NCI-H526 treated with DMSO at 0.1 percent for 48 hours (cell line): ENCODE data around the gene RHOF.
A peak's percentile ranks its signal among the peaks of the same experiment; 100 is the strongest.

Source experiments
- DNase-seq: peaks from one replicate; lab custom pipeline; 2025; lab: John Stamatoyannopoulos, UW

Gene RHOF

DNA sequence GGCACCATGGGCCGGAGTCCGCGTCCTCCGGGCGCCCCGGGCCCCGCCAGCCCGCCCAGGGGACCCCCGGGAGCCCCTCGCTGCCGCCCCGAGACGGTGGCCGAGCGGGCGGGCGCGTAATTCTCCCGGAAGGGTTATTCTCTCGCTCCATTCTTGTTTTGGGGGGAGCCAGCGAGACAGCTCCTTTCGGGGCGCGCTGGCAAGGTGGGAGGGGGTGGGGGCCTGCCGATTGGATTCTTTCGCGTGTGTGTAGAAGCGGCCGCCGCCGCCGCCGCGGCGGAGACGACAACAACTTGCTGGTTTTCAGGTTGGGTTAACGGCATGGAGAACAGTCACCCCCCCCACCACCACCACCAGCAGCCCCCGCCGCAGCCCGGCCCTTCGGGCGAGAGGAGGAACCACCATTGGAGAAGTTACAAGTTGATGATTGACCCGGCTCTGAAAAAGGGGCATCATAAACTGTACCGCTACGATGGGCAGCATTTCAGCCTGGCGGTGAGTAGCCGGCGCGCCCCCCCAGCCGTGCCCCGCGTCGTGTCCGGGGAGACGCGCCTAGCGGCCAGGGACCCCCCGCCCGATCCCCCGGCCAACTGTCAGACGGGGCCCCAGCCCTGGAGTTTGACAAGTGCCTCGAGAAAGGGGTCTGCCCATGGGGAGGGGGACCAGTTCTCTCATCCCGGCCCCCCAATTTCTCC is 11.1 kb upstream of the RHOF start:
- DNase-seq, result no peak

GRCh38 chr12:121803861-121804416 is 10.5 kb upstream of the RHOF start, which contains the start of gene SETD1B:
SETD1B (plus strand) TSS chr12:121804009; CDS start chr12:121804738, 729 bp downstream.
- peak; percentile 56 for DNase-seq

DNA sequence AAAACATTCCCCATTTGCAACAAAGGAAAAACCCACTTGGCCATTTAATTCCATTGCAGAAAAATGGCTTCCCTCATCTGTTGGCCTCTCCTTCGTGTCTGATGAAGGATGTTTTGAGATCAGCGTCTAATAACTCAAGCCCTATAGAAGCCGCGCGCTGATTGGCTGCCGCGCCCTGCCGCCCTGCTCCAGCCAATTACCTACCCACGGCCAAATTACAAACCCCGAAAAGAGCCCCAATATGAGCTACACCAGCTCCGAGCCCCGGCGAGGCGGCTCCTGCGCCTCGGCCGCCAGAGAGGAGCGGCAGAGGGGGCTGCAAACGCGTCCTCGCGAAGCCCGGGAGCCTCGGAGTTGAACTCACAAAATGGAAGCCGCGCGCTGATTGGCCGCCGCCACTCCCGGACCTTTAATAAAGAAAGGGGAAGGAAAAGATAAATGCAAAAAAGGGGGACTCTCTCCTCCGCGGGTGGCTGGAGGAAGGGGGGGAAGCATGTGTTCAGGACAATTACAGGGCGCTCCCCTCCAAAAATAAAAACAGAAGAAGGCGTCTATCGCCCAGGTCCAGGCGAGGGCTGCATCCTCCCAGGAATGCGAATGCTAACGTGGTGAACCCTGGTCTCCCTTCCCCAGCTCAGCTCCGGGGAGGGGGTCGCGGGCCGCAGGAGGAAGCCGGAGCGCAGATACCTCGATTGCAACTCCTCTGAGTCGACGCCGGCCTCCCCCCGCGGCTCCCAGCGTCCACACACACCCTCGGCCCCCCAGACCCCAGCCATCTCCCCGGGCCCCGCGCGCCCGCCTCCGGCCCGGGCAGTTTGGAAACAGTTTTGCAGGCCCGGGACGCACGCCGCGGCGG is 9.6 kb upstream of the RHOF start:
- peak; percentile 91 for DNase-seq

DNA sequence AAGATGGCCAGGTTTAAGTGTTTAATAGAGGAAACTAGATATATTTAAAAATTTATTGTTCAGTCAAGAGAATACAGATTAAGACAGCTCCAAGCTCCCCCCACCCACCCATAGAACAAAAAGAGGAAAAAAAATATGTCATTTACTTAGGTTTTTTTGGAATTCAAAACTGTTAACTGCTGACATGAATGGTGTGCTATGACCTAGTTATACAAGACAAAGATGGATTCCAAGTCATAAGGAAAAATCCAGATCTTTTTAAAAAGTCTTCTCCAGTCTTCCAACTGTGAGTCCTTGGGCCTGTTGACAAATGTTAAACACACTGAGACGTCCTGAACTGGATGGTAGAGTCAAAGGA is 9.0 kb upstream of the RHOF start:
- no peak for DNase-seq

DNA sequence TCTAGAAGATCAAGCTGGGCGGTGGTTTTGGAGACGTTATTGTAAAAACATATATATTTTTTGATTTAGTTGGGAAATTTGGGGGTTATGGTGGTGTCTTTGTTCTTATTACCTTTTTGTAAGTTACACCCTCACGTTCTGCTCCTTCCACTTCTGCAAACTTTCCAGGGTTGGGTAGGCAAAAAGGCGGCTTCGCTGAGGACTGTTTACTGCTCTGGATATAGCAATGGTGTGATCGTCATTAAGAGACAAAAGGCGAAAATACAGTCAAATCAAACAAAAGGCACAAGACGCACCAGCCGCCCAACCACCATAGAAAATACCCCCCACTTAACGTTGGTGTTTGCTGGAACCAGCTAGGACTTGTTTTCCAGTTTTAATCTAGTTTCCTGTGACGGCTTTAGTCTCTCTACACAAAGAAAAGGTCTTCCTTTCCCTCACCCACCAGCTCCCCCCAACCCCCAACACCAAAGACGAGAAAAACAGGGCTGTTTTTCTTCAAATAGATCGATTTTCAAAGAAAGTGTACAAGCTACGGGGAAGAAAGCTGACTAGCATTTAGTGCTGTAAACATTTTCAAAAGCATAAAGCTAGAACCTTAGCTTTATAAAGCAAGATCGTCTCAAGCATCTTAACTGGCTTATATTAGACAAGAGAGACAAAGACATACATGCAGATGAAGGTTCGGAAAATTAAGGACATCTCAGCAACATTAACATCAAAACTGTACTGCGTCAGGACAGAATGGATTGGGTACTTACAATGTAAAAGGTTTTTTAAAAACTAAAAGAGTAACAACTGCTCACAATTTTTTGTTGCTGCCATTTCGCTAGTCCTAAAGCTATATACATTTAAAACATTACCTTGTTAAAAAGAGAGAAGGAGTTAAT is 8.4 kb upstream of the RHOF start:
- DNase-seq, result peak; percentile 62

DNA sequence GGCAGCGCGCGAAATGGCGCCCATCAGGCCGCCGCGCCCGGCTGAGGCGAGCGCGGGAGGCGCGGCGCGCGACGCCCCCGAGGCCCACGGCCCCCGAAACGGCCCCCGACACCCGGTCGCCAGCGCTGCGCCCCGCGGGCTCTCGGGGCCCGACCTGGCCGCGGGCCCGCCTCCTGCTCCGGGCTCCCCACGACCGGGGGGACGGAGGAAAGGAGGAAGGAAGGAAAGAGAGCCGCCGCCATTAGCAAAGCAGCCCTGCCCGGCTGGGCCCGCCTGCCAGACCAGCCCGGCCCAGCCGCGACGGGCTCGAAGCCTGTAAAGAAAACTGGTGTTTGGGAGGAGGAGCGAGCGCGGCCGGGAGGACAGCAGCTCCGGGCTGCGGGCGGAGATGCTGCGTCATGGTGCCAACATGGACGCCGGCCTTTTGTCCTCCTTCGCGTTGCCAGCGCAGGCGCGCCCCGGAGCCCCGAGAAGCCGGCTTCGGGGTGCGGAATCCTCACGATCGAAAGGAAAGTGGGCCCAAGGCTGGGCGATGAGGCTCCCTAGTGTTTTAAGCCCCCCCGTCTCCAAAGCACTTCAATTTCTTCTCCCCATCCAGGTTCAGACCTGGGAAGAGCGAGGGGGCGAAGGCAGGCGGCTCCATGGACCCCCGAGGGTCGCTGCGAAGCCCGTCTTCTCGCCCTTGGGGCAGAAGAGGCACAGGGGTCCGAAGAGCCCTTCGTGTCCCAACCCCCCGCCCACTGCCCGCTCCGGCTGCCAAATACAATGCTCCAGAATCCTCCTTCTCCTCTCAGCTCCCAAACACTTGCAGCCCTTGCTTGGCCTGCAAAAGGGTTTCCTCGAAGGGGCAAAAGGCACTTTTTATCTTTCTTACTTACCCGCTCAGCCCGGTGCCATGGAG is 7.5 kb upstream of the RHOF start:
- peak; percentile 32 for DNase-seq

- DNase-seq, result peak; percentile 63
Observed at GRCh38 chr12:121799842-121800693, 6.6 kb upstream of the RHOF start.

DNA sequence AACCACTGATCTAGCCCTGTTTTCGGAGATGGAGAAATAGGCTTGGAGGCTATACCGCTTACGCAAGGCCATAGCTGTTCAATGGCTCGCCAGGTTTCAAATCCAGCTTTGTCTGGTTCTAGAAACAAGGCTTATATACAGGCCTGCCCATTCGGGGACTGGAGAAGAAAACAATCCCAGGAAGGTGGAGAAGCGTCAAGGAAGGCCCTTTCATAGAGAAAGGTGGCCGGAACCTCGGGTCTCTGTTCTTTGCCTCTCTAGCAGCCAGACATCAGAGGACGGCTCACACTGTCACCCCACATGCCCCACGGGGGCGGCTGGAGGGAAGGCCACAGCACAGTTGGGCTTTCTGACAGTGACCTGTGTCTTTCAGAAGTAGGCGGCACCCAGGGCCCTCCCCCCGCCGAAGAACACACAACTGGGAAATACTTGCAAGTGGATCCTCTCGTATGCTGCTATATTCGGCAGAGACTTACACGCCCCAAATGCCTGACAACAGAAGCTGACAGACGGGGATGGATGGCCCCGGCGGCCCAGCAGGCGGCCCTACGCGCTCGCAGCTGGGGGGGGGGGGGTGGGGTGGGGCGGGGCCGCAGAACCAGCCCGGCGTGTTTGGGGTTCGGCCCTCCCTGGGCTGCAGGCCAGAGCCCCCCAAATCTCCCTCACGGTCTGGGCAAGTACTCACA is 5.8 kb upstream of the RHOF start:
- peak; percentile 60 for DNase-seq

GRCh38 chr12:121798787-121799155 is 5.3 kb upstream of the RHOF start:
- DNase-seq, result no peak

- peak; percentile 56 for DNase-seq
Observed at GRCh38 chr12:121797937-121798786, 4.7 kb upstream of the RHOF start.

DNA sequence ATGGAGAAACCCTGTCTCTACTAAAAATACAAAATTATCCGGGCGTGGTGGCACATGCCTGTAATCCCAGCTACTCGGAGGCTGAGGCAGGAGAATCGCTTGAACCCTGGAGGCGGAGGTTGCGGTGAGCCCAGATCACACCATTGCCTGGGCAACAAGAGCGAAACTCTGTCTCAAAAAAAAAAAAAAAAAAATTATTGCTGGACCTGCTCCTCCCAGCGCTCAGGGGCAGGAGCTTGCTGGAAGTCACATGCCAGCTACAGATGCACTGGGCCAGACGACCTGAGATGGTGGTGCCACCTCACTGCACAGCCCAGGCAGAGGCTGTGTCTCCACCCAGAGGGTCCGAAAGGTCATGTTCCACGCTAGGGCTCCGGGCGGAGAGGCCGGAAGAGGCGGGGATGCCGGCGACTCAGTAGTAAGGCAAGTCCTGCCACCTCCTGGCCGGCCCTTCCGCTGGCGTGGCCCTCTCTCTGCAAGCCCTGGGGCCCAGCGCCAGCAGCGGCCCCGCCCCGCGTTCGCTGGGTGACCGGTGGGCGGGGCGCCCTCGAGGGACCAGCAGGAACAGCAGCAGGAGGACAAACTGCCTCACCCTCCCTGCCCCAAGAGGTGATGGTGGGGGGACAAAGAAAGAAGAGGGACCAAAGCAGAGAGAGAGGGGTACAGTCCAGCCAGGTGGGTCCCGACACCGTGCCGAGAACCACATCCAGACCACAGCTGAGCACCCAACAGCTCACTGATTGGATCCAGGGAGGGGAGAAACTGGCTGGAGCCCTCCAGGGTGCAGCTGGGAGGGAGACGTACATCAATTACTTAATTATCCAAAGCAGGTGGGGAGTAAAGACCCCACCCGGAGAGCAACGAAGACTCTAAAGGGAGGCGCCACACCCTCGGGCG is 3.6 kb upstream of the RHOF start:
- peak; percentile 64 for DNase-seq

GRCh38 chr12:121795034-121795968 is 1.8 kb upstream of the RHOF start:
- peak; percentile 29 for DNase-seq

DNA sequence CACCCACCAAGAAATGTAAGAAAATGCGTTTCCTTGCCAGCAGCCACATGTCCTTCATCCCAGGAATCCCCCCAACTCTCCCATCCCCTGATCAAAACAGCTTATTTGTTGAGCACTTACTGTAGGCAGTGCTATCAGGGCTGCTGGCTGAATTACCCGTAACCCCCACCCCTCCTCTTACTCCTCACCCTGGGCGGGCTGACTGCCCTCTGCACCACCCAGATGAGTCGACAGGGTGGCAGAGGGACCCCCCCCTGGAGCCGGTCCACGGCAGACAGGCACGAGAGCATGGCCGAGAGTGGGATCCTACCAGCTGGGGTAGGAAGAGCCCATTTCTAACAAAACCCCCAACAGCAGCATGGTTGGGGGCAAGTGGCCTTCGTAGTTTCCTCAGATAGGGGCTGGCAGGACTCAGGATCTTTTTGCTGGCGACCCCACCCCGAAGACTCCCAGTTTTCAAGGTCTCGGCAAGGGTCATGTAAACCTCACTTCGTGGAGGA is 1.1 kb upstream of the RHOF start:
- no peak for DNase-seq

GRCh38 chr12:121793838-121794533 is 498 bp upstream of the RHOF start:
- peak; percentile 45 for DNase-seq

DNA sequence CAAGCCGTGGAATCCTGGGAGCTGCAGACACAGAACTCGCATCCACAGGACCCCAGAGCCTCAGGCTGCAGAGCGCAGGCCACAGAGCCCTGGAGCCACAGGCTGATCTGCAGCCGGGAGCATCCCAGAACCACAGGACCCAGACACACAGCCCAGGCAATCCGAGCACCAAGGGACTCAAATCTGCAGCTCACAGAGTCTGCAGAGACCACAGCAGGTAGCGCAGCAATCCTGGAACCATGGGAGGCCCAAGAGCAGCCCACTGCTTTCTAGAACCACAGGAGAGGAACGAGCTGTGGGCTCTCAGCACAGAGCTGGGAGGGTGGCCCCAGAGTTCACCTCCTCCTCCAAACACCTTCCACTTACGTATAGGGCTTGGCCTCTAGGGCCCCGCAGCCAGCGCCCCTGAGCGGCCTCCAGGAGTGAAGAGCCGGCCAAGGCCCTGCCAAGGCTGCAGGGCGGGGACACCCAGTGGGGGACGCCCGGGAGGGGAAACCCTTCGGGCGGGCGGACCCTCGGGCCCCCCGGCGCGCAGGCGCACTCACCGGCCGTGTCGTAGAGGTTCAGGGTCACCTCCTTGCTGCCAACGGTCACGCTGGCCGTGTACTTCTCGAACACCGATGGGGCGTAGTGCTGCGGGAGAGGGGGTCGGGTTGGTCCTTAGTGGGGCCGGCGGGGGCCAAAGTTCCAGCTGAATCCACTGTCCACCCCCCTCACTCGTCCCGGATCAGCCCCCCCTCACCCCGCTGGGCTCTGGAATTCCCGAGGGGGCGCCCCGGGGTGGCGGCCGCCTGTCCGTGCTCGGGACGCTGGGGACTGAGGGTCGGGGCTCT is 665 bp downstream of the RHOF start:
- no peak for DNase-seq
